SU-DHL-6 (cell line): ENCODE results near the gene HSF2BP.

Experiments used
- H2AFZ ChIP-seq: fragments of 200-600 bp; sonication (generic); 2 replicates; pipeline ENCODE4 v1.6.1; 2014; ENCODE audit warnings: low read depth, mild to moderate bottlenecking, moderate library complexity, mixed read lengths, antibody characterized with exemption, low read length; ENCODE audit not compliant: severe bottlenecking
- H3F3A ChIP-seq: fragments of 200-600 bp; shearing (Covaris generic); 2 replicates; pipeline ENCODE4 v1.6.0; 2016; ENCODE audit warnings: antibody characterized with exemption, mild to moderate bottlenecking; ENCODE audit not compliant: insufficient read depth
- H3K27ac ChIP-seq: fragments of 200-600 bp; sonication (generic); 2 replicates; pipeline ENCODE4 v1.5.1; 2016; ENCODE audit warnings: low read depth, mild to moderate bottlenecking, low read length, moderate library complexity, mixed read lengths
- H3K27me3 ChIP-seq: fragments of 200-600 bp; sonication (generic), shearing (Covaris generic); 2 replicates; pipeline ENCODE4 v1.6.0; 2014; ENCODE audit warnings: mild to moderate bottlenecking, low read length
- H3K36me3 ChIP-seq: fragments of 200-600 bp; sonication (generic); 2 replicates; pipeline ENCODE4 v1.6.1; 2014; ENCODE audit warnings: mild to moderate bottlenecking, low read length, mixed read lengths
- H3K4me2 ChIP-seq: fragments of 300-600, 200-600 bp; shearing (Covaris generic), sonication (generic); 2 replicates; pipeline ENCODE4 v1.6.0; 2014; ENCODE audit warnings: low read length, low read depth, mild to moderate bottlenecking; ENCODE audit not compliant: poor library complexity, severe bottlenecking
- H3K4me3 ChIP-seq: fragments of 200-600 bp; sonication (generic); 2 replicates; pipeline ENCODE4 v1.5.1; 2014; ENCODE audit warnings: antibody characterized with exemption, low read length, mild to moderate bottlenecking, mixed read lengths; ENCODE audit not compliant: insufficient read depth, poor library complexity, severe bottlenecking
- H3K79me2 ChIP-seq: fragments of 200-600 bp; sonication (generic); 2 replicates; pipeline ENCODE4 v1.6.1; 2014; ENCODE audit warnings: mild to moderate bottlenecking, low read length, moderate library complexity; ENCODE audit not compliant: insufficient read depth
- H3K9ac ChIP-seq: fragments of 200-600 bp; sonication (generic); 2 replicates; pipeline ENCODE4 v1.7.0; 2014; ENCODE audit warnings: mild to moderate bottlenecking, low read length
- H3K9me2 ChIP-seq: fragments of 200-600 bp; sonication (generic); replicated peaks from 2 replicates; pipeline ENCODE4 v1.6.1; 2014; ENCODE audit warnings: low read length; ENCODE audit not compliant: insufficient read depth
- H3K9me3 ChIP-seq: fragments of 200-600 bp; sonication (generic); 2 replicates; pipeline ENCODE4 v1.6.1; 2014; ENCODE audit warnings: low read length, mixed read lengths; ENCODE audit not compliant: insufficient read depth
- H4K20me1 ChIP-seq: fragments of 200-600 bp; sonication (generic); 2 replicates; pipeline ENCODE4 v1.6.1; 2014; ENCODE audit warnings: low read depth, mild to moderate bottlenecking, antibody characterized with exemption, low read length, moderate library complexity, mixed read lengths
- EZH2phosphoT487 ChIP-seq: fragments of 200-600 bp; sonication (generic), shearing (Covaris generic); conservative IDR thresholded peaks from 2 replicates; pipeline ENCODE4 v1.6.1; 2018; ENCODE audit warnings: mild to moderate bottlenecking, antibody characterized with exemption, low read length, moderate library complexity, mixed read lengths
- TF ChIP-seq, protein P1 (sequence below): fragments of 200-600 bp; sonication (generic); IDR thresholded peaks from one replicate; pipeline ENCODE4 v1.5.1; 2017; ENCODE audit warnings: antibody characterized with exemption, mild to moderate bottlenecking, low read length, moderate library complexity; ENCODE audit not compliant: insufficient read depth, poor library complexity, severe bottlenecking

Gene HSF2BP

DNA sequence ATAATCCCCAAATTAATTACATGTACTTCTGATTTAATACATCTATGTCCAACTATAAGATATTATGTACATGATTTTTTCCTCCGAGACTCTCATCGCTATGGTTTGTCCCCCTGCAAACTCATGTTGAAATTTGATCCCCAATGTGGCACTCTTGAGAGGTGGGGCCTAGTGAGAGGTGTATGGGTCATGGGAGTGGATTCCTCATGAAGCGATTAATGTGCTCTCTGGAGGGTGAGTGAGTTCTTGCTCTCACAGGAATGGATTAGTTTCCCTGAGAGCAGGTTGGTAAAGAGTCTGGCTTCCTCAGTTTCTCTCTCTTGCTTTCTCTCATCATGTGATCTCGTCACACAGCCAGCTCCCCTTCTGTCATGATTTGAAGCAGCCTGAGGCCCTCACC, 16.1 kb downstream of the HSF2BP start:
- Histone ChIP-seq H3K4me3 (no peak overlapping the region), H3K79me2 (no peaks in the 10 kb centered on the region), H2AFZ (no peak overlapping the region), H4K20me1 (no peaks in the 10 kb centered on the region), H3K9me2 (no peaks in the 10 kb centered on the region), H3K9me3 (no peaks in the 10 kb centered on the region), H3K4me2 (no peak overlapping the region), H3K9ac (no peak overlapping the region), H3K36me3 (no peaks in the 10 kb centered on the region), H3K27ac (no peak overlapping the region), H3F3A (no peaks in the 10 kb centered on the region), H3K27me3 (no peaks in the 10 kb centered on the region)
- no peak for TF ChIP-seq EZH2phosphoT487
- TF ChIP-seq, protein P1, sequence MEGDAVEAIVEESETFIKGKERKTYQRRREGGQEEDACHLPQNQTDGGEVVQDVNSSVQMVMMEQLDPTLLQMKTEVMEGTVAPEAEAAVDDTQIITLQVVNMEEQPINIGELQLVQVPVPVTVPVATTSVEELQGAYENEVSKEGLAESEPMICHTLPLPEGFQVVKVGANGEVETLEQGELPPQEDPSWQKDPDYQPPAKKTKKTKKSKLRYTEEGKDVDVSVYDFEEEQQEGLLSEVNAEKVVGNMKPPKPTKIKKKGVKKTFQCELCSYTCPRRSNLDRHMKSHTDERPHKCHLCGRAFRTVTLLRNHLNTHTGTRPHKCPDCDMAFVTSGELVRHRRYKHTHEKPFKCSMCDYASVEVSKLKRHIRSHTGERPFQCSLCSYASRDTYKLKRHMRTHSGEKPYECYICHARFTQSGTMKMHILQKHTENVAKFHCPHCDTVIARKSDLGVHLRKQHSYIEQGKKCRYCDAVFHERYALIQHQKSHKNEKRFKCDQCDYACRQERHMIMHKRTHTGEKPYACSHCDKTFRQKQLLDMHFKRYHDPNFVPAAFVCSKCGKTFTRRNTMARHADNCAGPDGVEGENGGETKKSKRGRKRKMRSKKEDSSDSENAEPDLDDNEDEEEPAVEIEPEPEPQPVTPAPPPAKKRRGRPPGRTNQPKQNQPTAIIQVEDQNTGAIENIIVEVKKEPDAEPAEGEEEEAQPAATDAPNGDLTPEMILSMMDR: no peak

DNA sequence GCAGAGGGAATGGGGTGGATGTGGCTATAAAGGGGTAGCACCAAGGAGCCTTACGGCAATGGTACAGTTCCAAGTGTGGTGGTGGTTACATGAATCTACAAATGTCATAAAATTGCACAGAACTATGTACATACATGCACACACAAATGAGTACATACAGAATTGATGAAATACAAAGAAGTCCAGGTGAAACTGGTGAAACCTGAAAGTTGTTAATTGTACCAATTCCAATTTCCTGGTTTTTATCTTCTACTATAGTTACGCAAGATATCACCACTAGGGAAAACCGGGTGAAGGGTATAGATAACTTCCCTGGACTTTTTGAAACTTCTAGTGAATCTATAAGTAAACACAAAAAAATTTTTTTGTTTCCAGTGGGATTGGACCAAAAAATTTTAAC, 18.9 kb downstream of the HSF2BP start:
- no peaks in the 10 kb centered on the region for H4K20me1 ChIP-seq
- no peak overlapping the region for H3K27ac ChIP-seq

DNA sequence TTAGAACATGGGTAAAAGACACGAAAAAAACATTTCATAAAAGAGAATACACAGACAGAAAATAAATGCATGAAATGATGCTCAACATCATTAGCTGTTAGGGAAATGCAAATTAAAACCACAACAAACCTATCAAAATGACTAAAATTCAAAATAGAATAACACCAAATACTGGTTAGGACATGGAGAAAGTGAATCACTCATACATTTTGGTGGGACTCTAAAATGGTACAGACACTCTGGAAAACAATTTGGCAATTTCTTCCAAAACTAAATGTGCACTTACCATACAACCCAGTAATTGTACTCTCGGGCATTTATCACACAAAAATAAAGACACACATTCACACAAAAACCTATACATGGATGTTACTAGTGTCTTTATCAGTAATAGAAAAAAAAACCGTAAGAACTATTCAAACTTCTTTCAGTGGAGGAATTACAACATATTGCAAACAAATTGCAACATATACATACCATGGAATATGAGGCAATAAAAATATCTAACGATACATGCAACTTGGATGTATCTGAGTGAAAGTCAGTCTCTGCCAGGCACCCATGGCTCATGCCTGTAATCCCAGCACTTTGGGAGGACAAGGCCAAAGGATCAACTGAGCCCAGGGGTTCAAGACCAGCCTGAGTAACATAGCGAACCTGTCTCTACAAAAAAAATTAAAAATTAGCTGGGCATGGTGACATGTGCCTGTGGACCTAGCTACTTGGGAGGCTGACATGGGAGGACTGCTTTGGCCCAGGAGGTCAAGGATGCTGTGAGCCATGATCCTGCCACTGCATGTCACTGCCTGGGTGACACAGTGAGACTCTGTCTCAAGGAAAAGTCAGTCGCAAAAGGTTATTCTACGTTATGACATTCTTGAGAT, 19.6 kb downstream of the HSF2BP start:
- Histone ChIP-seq H3K27me3 (no peaks in the 10 kb centered on the region), H3K9ac (no peak overlapping the region), H3K9me2 (no peaks in the 10 kb centered on the region), H4K20me1 (no peaks in the 10 kb centered on the region), H3K4me3 (no peak overlapping the region), H3K9me3 (no peaks in the 10 kb centered on the region), H3K36me3 (no peaks in the 10 kb centered on the region), H3K4me2 (no peak overlapping the region), H3F3A (no peaks in the 10 kb centered on the region), H3K27ac (no peak overlapping the region), H3K79me2 (no peaks in the 10 kb centered on the region), H2AFZ (no peak overlapping the region)
- TF ChIP-seq EZH2phosphoT487: no peak
- TF ChIP-seq, protein P1: no peak

More for the DNA sequence above, 18.9 kb downstream of the HSF2BP start:
- H3K36me3 ChIP-seq: no peaks in the 10 kb centered on the region
- no peaks in the 10 kb centered on the region for H3K79me2 ChIP-seq
- H3K9me3 ChIP-seq: no peaks in the 10 kb centered on the region
- H3K4me2 ChIP-seq: no peak overlapping the region
- H3K9me2 ChIP-seq: no peaks in the 10 kb centered on the region
- H3F3A ChIP-seq: no peaks in the 10 kb centered on the region
- no peak overlapping the region for H3K9ac ChIP-seq
- no peak overlapping the region for H3K4me3 ChIP-seq
- no peak for TF ChIP-seq EZH2phosphoT487
- TF ChIP-seq, protein P1: no peak
- no peak overlapping the region for H2AFZ ChIP-seq
- H3K27me3 ChIP-seq: no peaks in the 10 kb centered on the region
